Measurements from ENCODE around the gene GRIK5. TPM values are rescaled to one million over a fixed set of nuclear protein-coding genes. Genes with fewer than 3 reads are reported as not detected.

The GRIK5 gene
- total and polyA plus RNA-seq, 2 of the 8 experiments (the other 6 are each of a cell fraction or from before 2014, with no cell fraction given) = 17.8 to 42.9 TPM

- TF ChIP-seq SIN3A (conservative IDR thresholded peaks at IDR 0.05 in 1 of 2, IDR thresholded peaks at IDR 0.05 in 1 of 2; ENCODE audit: low read depth in 1 of 2, low read length in 2 of 2) (no peak), CTBP2 (IDR thresholded peaks at IDR 0.05; ENCODE audit: borderline replicate concordance, insufficient read depth, insufficient read length, low read length) (no peak), TAF1 (IDR thresholded peaks at IDR 0.05; ENCODE audit: low read depth, low read length) (no peak), HDAC2 (IDR thresholded peaks at IDR 0.05; ENCODE audit: borderline replicate concordance in 1 of 2, low read depth in 2 of 2, low read length in 2 of 2) (no peak), GTF2F1 (IDR thresholded peaks at IDR 0.05; ENCODE audit: borderline replicate concordance, low read depth, low read length) (no peak), SRF (IDR thresholded peaks at IDR 0.05; ENCODE audit: low read depth, low read length) (no peak), ASH2L (IDR thresholded peaks at IDR 0.05; ENCODE audit: low read length) (no peak), EP300 (IDR thresholded peaks at IDR 0.05; ENCODE audit: borderline replicate concordance in 1 of 2, low read depth in 2 of 2, low read length in 2 of 2) (no peak), KDM5A (IDR thresholded peaks at IDR 0.05; ENCODE audit: low read length) (no peak), TCF12 (IDR thresholded peaks at IDR 0.05; ENCODE audit: low read depth, low read length) (no peak), CBX8 (IDR thresholded peaks at IDR 0.05; ENCODE audit: borderline replicate concordance, low read depth, low read length) (no peak)
- Histone ChIP-seq H2BK15ac (ENCODE audit: low read length) (no peak overlapping the region), H2BK120ac (replicated peaks; ENCODE audit: low read depth, low read length) (no peak overlapping the region), H3K27ac (ENCODE audit: low read depth, low read length) (no peak overlapping the region), H3K79me1 (ENCODE audit: low read depth, low read length) (no peaks in the 10 kb centered on the region), H3K9me3 (ENCODE audit: insufficient read depth in 2 of 2, low read depth in 1 of 2, low read length in 1 of 2) (no peaks in the 10 kb centered on the region), H3K4ac (replicated peaks; ENCODE audit: insufficient read length, low read depth, low read length) (no peak overlapping the region), H3K4me2 (ENCODE audit: insufficient read depth in 1 of 2, low read depth in 2 of 2, low read length in 2 of 2) (no peak overlapping the region), H3K4me3 (ENCODE audit: extremely low read depth in 1 of 4, insufficient read depth in 2 of 4, low read depth in 3 of 4, low read length in 4 of 4) (no peak overlapping the region), H3K23me2 (ENCODE audit: low read depth, low read length) (no peaks in the 10 kb centered on the region), H3K18ac (ENCODE audit: extremely low read depth, low read length) (no peak overlapping the region), H4K20me1 (replicated peaks in 1 of 2; ENCODE audit: control insufficient read depth in 1 of 2, insufficient read depth in 2 of 2, low read length in 2 of 2) (no peaks in the 10 kb centered on the region), H3K27me3 (replicated peaks in 1 of 4; ENCODE audit: control insufficient read depth in 3 of 4, extremely low read depth in 1 of 4, insufficient read depth in 3 of 4, low read length in 3 of 4) (no peaks in the 10 kb centered on the region), H4K5ac (ENCODE audit: insufficient read length, low read depth, low read length) (no peak overlapping the region), H4K91ac (replicated peaks; ENCODE audit: insufficient read length, low read length) (no peak overlapping the region), H3K9ac (replicated peaks in 1 of 4; ENCODE audit: extremely low read depth in 1 of 4, low read depth in 3 of 4, low read length in 3 of 4) (no peak overlapping the region), H3K23ac (ENCODE audit: insufficient read length) (no peak overlapping the region), H3K14ac (ENCODE audit: insufficient read length) (no peak overlapping the region), H3K56ac (replicated peaks; ENCODE audit: insufficient read length, low read depth, low read length) (no peak overlapping the region), H2BK5ac (ENCODE audit: low read depth, low read length) (no peak overlapping the region), H3K79me2 (ENCODE audit: control insufficient read depth in 1 of 2, insufficient read depth in 2 of 2, low read length in 2 of 2) (no peaks in the 10 kb centered on the region), H2BK12ac (ENCODE audit: low read depth, low read length) (no peak overlapping the region), H2BK20ac (ENCODE audit: low read length) (no peak overlapping the region), H4K8ac (ENCODE audit: extremely low read depth, insufficient read depth, low read length) (no peak overlapping the region), H2AK5ac (ENCODE audit: low read depth, low read length) (no peak overlapping the region), H3K4me1 (replicated peaks in 1 of 4; ENCODE audit: control insufficient read depth in 3 of 4, insufficient read depth in 4 of 4, low read length in 3 of 4) (peaks cover 8 to 19% (median 11%) of the 10 kb centered on the region in 4 experiments), H3K36me3 (ENCODE audit: control insufficient read depth in 2 of 4, insufficient read depth in 4 of 4, low read length in 3 of 4) (no peaks in the 10 kb centered on the region), H2AFZ (ENCODE audit: low read length) (no peak overlapping the region)
- FAIRE-seq = no peak
- no peak for DNase-seq (ENCODE audit: low read depth in 1 of 2, low spot score in 2 of 2)
- ChIA-PET POLR2A (ENCODE audit: partially characterized antibody) (interaction anchor here (1.0 to 1.4 kb wide), 2 partner anchors 10 to 21 kb away, joined by 4 to 5 read pairs; partner anchors contain the start of gene POU2F2), CTCF (ENCODE audit: partially characterized antibody) (interaction anchor here (1.2 to 8.5 kb wide), 8 partner anchors 9 to 135 kb away, joined by 3 to 146 read pairs (median 26); partner anchors contain the start of genes GSK3A and POU2F2)
- 89% methylated on average over 1 of the region's 1 CpG; no CpG with 5 or more reads in 1 of the 2 experiments for WGBS, 2 experiments (ENCODE audit: extremely low coverage in 1 of 2, insufficient coverage in 1 of 2, insufficient read length in 1 of 2, insufficient replicate concordance in 2 of 2, low coverage in 1 of 2, low lambda C conversion rate in 2 of 2, missing lambda C conversion rate in 1 of 2)
Observed at GRCh38 chr19:42111384-42111783, 41.4 kb upstream of the GRIK5 start.
